Measurements from ENCODE around the gene CD3E. TPM values are rescaled to one million over a fixed set of nuclear protein-coding genes. Genes with fewer than 3 reads are reported as not detected.

CD3E gene
- total and polyA plus RNA-seq, 2 experiments from 2014 or later, result not detected

DNA sequence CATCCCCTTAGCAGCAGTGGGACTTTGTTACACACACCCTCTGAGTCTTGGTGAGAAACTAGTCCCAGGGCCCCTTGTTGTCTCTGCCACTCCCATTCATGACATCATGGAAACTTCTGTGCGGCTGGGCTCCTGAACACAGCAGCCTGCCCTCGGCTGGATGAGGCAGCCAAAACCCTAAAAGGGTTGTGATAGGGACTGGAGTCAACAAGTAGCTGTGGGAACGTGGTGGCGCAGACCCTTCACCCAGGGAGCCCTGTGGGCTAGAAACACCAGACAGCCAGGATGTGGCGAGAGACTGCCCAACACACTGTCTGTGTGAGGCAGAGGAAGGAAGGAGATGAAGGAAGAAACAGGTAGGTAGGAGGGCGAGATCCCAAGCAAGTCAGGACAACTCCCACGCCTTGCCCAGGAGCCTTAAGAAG is 34.1 kb downstream of the CD3E start:
- no peaks in the 10 kb centered on the region for H4K20me1 ChIP-seq (replicated peaks; ENCODE audit: insufficient read depth)
- H3K9me2 ChIP-seq (ENCODE audit: insufficient read depth), result no peaks in the 10 kb centered on the region
- H2AFZ ChIP-seq, result 0 out of 2 replicates have a peak overlapping the region, but pooled peaks have one; percentile 63
- no peak overlapping the region for H3K27ac ChIP-seq (ENCODE audit: low read depth)
- H3K27me3 ChIP-seq (ENCODE audit: insufficient read depth), result no peaks in the 10 kb centered on the region
- H3K9me3 Mint-ChIP-seq, result peaks cover 4% of the 10 kb centered on the region; the same call in 1 of the 3 replicates
- H3K36me3 Mint-ChIP-seq (ENCODE audit: low read depth), result no peaks in the 10 kb centered on the region
- ATAC-seq (no peak), DNase-seq (ENCODE audit: low spot score) (peak; percentile 9)
- no peak overlapping the region for H3K4me3 Mint-ChIP-seq
- no peaks in the 10 kb centered on the region for H3K79me2 ChIP-seq (replicated peaks; ENCODE audit: insufficient read depth)
- H3K4me2 ChIP-seq, result no peak overlapping the region
- no peaks in the 10 kb centered on the region for H3K4me1 ChIP-seq (ENCODE audit: insufficient read depth)
- no peak overlapping the region for H3K27ac Mint-ChIP-seq
- no peaks in the 10 kb centered on the region for H3K36me3 ChIP-seq (ENCODE audit: insufficient read depth)
- TF ChIP-seq EZH2 (IDR thresholded peaks at IDR 0.05; ENCODE audit: low read depth, unreplicated experiment) (no peak), CREB1 (CRISPR knock-in tag; IDR thresholded peaks at IDR 0.05; ENCODE audit: low read depth) (no peak)
- TF ChIP-seq, protein P1, sequence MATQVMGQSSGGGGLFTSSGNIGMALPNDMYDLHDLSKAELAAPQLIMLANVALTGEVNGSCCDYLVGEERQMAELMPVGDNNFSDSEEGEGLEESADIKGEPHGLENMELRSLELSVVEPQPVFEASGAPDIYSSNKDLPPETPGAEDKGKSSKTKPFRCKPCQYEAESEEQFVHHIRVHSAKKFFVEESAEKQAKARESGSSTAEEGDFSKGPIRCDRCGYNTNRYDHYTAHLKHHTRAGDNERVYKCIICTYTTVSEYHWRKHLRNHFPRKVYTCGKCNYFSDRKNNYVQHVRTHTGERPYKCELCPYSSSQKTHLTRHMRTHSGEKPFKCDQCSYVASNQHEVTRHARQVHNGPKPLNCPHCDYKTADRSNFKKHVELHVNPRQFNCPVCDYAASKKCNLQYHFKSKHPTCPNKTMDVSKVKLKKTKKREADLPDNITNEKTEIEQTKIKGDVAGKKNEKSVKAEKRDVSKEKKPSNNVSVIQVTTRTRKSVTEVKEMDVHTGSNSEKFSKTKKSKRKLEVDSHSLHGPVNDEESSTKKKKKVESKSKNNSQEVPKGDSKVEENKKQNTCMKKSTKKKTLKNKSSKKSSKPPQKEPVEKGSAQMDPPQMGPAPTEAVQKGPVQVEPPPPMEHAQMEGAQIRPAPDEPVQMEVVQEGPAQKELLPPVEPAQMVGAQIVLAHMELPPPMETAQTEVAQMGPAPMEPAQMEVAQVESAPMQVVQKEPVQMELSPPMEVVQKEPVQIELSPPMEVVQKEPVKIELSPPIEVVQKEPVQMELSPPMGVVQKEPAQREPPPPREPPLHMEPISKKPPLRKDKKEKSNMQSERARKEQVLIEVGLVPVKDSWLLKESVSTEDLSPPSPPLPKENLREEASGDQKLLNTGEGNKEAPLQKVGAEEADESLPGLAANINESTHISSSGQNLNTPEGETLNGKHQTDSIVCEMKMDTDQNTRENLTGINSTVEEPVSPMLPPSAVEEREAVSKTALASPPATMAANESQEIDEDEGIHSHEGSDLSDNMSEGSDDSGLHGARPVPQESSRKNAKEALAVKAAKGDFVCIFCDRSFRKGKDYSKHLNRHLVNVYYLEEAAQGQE (IDR thresholded peaks at IDR 0.05; ENCODE audit: unreplicated experiment), result no peak
- TF ChIP-seq, protein P2, sequence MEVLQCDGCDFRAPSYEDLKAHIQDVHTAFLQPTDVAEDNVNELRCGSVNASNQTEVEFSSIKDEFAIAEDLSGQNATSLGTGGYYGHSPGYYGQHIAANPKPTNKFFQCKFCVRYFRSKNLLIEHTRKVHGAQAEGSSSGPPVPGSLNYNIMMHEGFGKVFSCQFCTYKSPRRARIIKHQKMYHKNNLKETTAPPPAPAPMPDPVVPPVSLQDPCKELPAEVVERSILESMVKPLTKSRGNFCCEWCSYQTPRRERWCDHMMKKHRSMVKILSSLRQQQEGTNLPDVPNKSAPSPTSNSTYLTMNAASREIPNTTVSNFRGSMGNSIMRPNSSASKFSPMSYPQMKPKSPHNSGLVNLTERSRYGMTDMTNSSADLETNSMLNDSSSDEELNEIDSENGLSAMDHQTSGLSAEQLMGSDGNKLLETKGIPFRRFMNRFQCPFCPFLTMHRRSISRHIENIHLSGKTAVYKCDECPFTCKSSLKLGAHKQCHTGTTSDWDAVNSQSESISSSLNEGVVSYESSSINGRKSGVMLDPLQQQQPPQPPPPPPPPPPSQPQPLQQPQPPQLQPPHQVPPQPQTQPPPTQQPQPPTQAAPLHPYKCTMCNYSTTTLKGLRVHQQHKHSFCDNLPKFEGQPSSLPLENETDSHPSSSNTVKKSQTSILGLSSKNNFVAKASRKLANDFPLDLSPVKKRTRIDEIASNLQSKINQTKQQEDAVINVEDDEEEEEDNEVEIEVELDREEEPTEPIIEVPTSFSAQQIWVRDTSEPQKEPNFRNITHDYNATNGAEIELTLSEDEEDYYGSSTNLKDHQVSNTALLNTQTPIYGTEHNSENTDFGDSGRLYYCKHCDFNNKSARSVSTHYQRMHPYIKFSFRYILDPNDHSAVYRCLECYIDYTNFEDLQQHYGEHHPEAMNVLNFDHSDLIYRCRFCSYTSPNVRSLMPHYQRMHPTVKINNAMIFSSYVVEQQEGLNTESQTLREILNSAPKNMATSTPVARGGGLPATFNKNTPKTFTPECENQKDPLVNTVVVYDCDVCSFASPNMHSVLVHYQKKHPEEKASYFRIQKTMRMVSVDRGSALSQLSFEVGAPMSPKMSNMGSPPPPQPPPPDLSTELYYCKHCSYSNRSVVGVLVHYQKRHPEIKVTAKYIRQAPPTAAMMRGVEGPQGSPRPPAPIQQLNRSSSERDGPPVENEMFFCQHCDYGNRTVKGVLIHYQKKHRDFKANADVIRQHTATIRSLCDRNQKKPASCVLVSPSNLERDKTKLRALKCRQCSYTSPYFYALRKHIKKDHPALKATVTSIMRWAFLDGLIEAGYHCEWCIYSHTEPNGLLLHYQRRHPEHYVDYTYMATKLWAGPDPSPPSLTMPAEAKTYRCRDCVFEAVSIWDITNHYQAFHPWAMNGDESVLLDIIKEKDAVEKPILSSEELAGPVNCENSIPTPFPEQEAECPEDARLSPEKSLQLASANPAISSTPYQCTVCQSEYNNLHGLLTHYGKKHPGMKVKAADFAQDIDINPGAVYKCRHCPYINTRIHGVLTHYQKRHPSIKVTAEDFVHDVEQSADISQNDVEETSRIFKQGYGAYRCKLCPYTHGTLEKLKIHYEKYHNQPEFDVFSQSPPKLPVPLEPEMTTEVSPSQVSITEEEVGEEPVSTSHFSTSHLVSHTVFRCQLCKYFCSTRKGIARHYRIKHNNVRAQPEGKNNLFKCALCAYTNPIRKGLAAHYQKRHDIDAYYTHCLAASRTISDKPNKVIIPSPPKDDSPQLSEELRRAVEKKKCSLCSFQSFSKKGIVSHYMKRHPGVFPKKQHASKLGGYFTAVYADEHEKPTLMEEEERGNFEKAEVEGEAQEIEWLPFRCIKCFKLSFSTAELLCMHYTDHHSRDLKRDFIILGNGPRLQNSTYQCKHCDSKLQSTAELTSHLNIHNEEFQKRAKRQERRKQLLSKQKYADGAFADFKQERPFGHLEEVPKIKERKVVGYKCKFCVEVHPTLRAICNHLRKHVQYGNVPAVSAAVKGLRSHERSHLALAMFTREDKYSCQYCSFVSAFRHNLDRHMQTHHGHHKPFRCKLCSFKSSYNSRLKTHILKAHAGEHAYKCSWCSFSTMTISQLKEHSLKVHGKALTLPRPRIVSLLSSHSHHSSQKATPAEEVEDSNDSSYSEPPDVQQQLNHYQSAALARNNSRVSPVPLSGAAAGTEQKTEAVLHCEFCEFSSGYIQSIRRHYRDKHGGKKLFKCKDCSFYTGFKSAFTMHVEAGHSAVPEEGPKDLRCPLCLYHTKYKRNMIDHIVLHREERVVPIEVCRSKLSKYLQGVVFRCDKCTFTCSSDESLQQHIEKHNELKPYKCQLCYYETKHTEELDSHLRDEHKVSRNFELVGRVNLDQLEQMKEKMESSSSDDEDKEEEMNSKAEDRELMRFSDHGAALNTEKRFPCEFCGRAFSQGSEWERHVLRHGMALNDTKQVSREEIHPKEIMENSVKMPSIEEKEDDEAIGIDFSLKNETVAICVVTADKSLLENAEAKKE (CRISPR knock-in tag; IDR thresholded peaks at IDR 0.05), result no peak
- no peaks in the 10 kb centered on the region for H3K4me1 Mint-ChIP-seq
- H3K27me3 Mint-ChIP-seq (ENCODE audit: insufficient read depth, low read depth, poor library complexity), result peaks cover 12% of the 10 kb centered on the region
- H3K4me3 ChIP-seq, result no peak overlapping the region
- no peaks in the 10 kb centered on the region for H3F3A ChIP-seq (replicated peaks; ENCODE audit: low read depth)
